Natural killer cell treated with Interleukin-12 subunit alpha and Interleukin-12 subunit beta and Interleukin-15 and Interleukin-18, amount 100 ng/mL, for 72 hours (primary cell): ENCODE measurements around the gene KCNG4. TPM values are rescaled to one million over a fixed set of nuclear protein-coding genes. Genes with fewer than 3 reads are reported as not detected.

Experiments used
- ATAC-seq, 2 donors: fragments of 150-1000 bp; cut with Tn5 transposase in 1 of 2; sonication (Bioruptor Pico), chemical (Tn5 transposase) in 1 of 2; 2 replicates each; pipeline ENCODE4 v1.10.0; 2021
- DNase-seq: peaks from one replicate; pipeline ENCODE4 v3.0.0; 2022; ENCODE audit warnings: low spot score
- H3K27ac Mint-ChIP-seq, 2 donors: 1 replicate in 1 of 2; 2 replicates in 1 of 2; pipeline ENCODE4 v1.8.0; 2022; ENCODE audit warnings: mixed read lengths in 2 of 2, mild to moderate bottlenecking in 1 of 2, moderate library complexity in 1 of 2
- H3K27me3 Mint-ChIP-seq, 2 donors: 1 replicate in 1 of 2; 2 replicates in 1 of 2; pipeline ENCODE4 v1.8.0; 2022; ENCODE audit warnings: mixed read lengths in 2 of 2
- H3K36me3 Mint-ChIP-seq: one replicate; pipeline ENCODE4 v1.8.0; 2022; ENCODE audit warnings: mixed read lengths
- H3K4me1 Mint-ChIP-seq, 2 donors: 1 replicate in 1 of 2; 2 replicates in 1 of 2; pipeline ENCODE4 v1.8.0; 2022; ENCODE audit warnings: low read depth in 2 of 2, mixed read lengths in 2 of 2, mild to moderate bottlenecking in 1 of 2
- H3K4me3 Mint-ChIP-seq: one replicate; pipeline ENCODE4 v1.8.0; 2022; ENCODE audit warnings: mixed read lengths
- H3K9me3 Mint-ChIP-seq: 2 replicates; pipeline ENCODE4 v1.8.0; 2022; ENCODE audit warnings: mixed read lengths
- total RNA-seq, 2 donors: library from RNA; stranded (reverse); gene quantifications; one replicate each; pipeline ENCODE4 v1.2.3, GENCODE V29; 2022

Gene KCNG4, protein sequence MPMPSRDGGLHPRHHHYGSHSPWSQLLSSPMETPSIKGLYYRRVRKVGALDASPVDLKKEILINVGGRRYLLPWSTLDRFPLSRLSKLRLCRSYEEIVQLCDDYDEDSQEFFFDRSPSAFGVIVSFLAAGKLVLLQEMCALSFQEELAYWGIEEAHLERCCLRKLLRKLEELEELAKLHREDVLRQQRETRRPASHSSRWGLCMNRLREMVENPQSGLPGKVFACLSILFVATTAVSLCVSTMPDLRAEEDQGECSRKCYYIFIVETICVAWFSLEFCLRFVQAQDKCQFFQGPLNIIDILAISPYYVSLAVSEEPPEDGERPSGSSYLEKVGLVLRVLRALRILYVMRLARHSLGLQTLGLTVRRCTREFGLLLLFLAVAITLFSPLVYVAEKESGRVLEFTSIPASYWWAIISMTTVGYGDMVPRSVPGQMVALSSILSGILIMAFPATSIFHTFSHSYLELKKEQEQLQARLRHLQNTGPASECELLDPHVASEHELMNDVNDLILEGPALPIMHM
- total RNA-seq, result not detected

GRCh38 chr16:84239909-84240308 is at the start of gene KCNG4:
TSS of gene KCNG4 (minus strand) at chr16:84240012. CDS start at chr16:84237485, 2,527 bp downstream.
- H3K4me1 Mint-ChIP-seq, result no peaks in the 10 kb centered on the region
- ATAC-seq (no peak), DNase-seq (no peak)
- no peak within 1 kb of the TSS for H3K4me3 Mint-ChIP-seq
- H3K9me3 Mint-ChIP-seq, result no peaks in the 10 kb centered on the region
- H3K27me3 Mint-ChIP-seq, result peaks cover 20 to 21% of the 10 kb centered on the region in 2 donors
- H3K27ac Mint-ChIP-seq, result no peak within 1 kb of the TSS
- no peaks in the 10 kb centered on the region for H3K36me3 Mint-ChIP-seq

DNA sequence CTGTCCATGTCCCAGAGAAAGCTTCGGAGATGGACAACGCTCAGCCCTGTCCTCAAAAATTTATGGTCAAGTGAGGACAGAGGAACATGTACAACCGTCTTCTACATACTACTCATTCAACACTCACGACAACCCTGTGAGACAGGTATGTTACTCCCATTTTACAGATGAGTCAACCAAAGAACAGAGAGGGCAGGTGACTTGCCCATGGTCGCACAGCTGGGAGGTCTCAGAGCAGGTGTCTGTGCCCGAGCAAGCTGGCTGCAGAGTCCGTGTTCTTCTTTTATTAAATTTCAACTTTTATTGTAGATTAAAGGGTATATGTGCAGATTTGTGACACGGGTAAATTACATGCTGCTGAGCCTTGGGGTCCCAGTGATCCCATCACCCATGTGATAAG is 49.1 kb upstream of the KCNG4 start:
- DNase-seq (no peak), ATAC-seq (no peak)
- Mint-ChIP-seq H3K4me1 (no peaks in the 10 kb centered on the region), H3K27me3 (peaks cover 18 to 37% of the 10 kb centered on the region in 2 donors), H3K36me3 (no peaks in the 10 kb centered on the region), H3K4me3 (no peak overlapping the region), H3K27ac (no peak overlapping the region), H3K9me3 (no peaks in the 10 kb centered on the region)

GRCh38 chr16:84286578-84287240 is 46.9 kb upstream of the KCNG4 start:
- DNase-seq (no peak), ATAC-seq (no peak)
- H3K4me3 Mint-ChIP-seq, result no peak overlapping the region
- H3K9me3 Mint-ChIP-seq, result no peaks in the 10 kb centered on the region
- H3K4me1 Mint-ChIP-seq, result peaks cover 0 to 2% of the 10 kb centered on the region in 2 donors
- H3K36me3 Mint-ChIP-seq, result no peaks in the 10 kb centered on the region
- peaks cover 19 to 34% of the 10 kb centered on the region in 2 donors for H3K27me3 Mint-ChIP-seq
- no peak overlapping the region for H3K27ac Mint-ChIP-seq

GRCh38 chr16:84284154-84284722 is 44.4 kb upstream of the KCNG4 start:
- Mint-ChIP-seq H3K4me1 (peaks cover 0 to 2% of the 10 kb centered on the region in 2 donors), H3K9me3 (no peaks in the 10 kb centered on the region), H3K4me3 (no peak overlapping the region), H3K27ac (no peak overlapping the region), H3K36me3 (no peaks in the 10 kb centered on the region), H3K27me3 (peaks cover 15 to 22% of the 10 kb centered on the region in 2 donors)
- no peak for DNase-seq
- ATAC-seq, result peak in 1 of 2 donors; percentile 6

DNA sequence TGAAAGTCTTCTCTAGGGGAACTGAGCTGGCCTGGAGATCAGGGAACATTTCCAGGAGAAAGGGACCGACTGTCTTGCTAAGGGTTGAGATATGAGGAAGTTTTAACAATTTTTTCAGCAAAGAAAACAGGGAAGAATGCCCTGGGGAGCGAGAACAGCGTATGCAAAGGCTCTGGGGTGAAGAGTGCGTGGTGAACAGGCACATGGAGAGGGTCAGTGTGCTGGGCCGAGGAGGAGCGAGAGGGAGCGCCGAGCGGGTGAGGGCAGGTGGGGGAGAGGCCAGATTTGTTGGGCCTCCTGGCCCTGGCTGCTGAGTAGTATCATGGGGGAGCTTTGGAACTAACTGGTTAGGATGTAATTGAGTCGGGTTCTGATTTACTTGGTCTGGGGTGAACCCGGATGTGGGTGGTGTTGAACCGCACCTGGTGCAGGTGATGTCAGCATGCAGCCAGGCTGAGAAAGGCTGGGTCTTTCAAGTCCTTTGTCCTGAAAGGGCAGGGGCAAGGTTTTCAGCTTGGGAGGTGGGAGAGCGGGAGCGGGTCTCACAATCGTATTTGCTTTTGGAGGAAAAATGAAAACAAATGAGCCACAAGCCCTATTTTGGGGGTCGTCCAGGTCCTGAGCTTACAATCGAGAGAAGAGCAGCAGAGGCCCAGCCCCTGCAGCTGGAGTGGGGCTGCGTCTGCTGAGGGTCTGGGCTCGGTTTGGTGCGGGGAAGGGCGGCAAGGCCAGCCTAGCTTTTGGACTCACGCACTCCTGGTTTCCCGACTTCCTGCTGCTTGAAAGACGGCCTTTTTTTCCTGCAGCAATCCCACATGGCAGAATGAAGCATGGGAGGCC is 43.7 kb upstream of the KCNG4 start:
- H3K36me3 Mint-ChIP-seq, result no peaks in the 10 kb centered on the region
- no peak for DNase-seq
- no peaks in the 10 kb centered on the region for H3K9me3 Mint-ChIP-seq
- peaks cover 13 to 19% of the 10 kb centered on the region in 2 donors for H3K27me3 Mint-ChIP-seq
- no peak overlapping the region for H3K4me3 Mint-ChIP-seq
- H3K4me1 Mint-ChIP-seq, result peaks cover 0 to 2% of the 10 kb centered on the region in 2 donors
- no peak overlapping the region for H3K27ac Mint-ChIP-seq
- ATAC-seq, result no peak

DNA sequence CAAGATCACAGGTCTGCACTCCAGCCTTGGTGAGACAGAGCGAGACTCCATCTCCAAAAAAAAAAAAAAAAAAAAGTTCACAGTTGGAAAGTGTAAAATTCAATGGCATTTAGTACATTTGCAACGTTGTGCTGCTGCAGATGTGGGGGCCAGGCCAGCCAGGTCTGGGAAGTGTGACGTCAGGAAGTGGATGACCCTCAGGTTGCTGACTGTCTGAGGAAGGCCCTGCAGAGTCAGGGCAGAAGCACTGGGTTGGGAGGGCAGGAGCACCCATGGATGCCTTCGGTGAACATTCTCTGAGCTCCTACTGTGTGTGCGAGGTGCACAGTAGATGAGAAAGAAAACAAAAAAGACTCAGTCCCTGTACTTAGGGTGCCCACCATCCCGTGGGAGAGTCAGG is 42.7 kb upstream of the KCNG4 start:
- Mint-ChIP-seq H3K27me3 (peaks cover 13 to 15% of the 10 kb centered on the region in 2 donors), H3K36me3 (no peaks in the 10 kb centered on the region), H3K27ac (no peak overlapping the region), H3K4me3 (no peak overlapping the region), H3K9me3 (no peaks in the 10 kb centered on the region), H3K4me1 (peaks cover 0 to 5% of the 10 kb centered on the region in 2 donors)
- no peak for ATAC-seq
- DNase-seq, result no peak

GRCh38 chr16:84281074-84281473 is 41.3 kb upstream of the KCNG4 start:
- Mint-ChIP-seq H3K27ac (no peak overlapping the region), H3K4me1 (peaks cover 0 to 5% of the 10 kb centered on the region in 2 donors), H3K9me3 (no peaks in the 10 kb centered on the region), H3K4me3 (no peak overlapping the region), H3K36me3 (no peaks in the 10 kb centered on the region), H3K27me3 (peaks cover 12 to 14% of the 10 kb centered on the region in 2 donors)
- no peak for ATAC-seq
- no peak for DNase-seq

- Mint-ChIP-seq H3K36me3 (no peaks in the 10 kb centered on the region), H3K27ac (no peak overlapping the region), H3K4me1 (peaks cover 0 to 5% of the 10 kb centered on the region in 2 donors), H3K4me3 (no peak overlapping the region), H3K9me3 (no peaks in the 10 kb centered on the region), H3K27me3 (peaks cover 13 to 16% of the 10 kb centered on the region in 2 donors)
- no peak for ATAC-seq
- DNase-seq, result no peak
Observed at GRCh38 chr16:84279881-84280280, 40.1 kb upstream of the KCNG4 start.

DNA sequence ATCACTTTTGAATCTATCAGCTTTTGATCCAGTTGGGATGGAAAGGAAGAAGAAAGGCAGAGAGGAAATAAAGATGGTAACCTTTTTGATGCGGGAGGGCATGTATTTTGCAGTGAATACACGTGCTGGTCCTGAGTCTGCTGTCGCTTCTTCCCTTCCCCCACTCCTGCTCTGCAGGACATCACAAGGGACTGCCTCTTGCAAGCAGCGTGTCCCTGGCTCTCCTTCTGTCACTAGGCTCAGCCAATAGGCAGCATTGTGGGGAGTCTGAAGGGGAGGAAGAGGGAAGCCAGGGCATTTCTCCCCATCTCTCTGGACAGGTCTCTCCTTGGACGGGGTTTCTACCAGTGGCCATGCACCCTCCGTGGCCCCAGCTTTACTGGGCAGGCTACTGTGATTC is 39.2 kb upstream of the KCNG4 start:
- ATAC-seq (peak in 1 of 2 donors; percentile 30), DNase-seq (no peak)
- peaks cover 0 to 5% of the 10 kb centered on the region in 2 donors for H3K4me1 Mint-ChIP-seq
- H3K27me3 Mint-ChIP-seq, result peaks cover 13 to 16% of the 10 kb centered on the region in 2 donors
- H3K4me3 Mint-ChIP-seq, result no peak overlapping the region
- H3K9me3 Mint-ChIP-seq, result no peaks in the 10 kb centered on the region
- H3K36me3 Mint-ChIP-seq, result no peaks in the 10 kb centered on the region
- no peak overlapping the region for H3K27ac Mint-ChIP-seq

DNA sequence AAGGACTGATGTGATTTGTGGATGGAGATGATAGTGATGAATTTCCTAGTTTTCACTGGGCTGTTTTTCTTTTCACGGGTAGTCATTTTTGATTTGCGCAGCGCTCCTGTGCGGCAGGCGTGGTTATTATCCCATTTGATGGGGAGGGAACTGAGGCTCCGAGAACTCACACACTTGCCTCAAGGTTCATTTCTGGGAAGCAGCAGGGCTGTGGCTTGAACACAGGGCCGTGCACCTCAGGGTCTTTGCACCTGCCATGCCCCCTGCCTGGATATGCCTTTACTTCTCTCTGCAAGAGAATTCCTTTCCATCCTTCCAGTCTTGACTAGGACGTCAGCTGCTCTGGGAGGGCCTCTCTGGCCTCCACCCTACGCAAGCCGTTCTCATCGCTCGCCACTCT is 38.5 kb upstream of the KCNG4 start:
- Mint-ChIP-seq H3K27ac (no peak overlapping the region), H3K4me3 (no peak overlapping the region), H3K27me3 (peaks cover 10 to 16% of the 10 kb centered on the region in 2 donors), H3K9me3 (no peaks in the 10 kb centered on the region), H3K36me3 (no peaks in the 10 kb centered on the region), H3K4me1 (peaks cover 0 to 3% of the 10 kb centered on the region in 2 donors)
- DNase-seq (no peak), ATAC-seq (no peak)

- no peak for DNase-seq
- H3K4me3 Mint-ChIP-seq, result no peak overlapping the region
- no peak overlapping the region for H3K27ac Mint-ChIP-seq
- no peaks in the 10 kb centered on the region for H3K36me3 Mint-ChIP-seq
- ATAC-seq, result peak; percentile 51 to 64
- peaks cover 7 to 16% of the 10 kb centered on the region in 2 donors for H3K27me3 Mint-ChIP-seq
- H3K9me3 Mint-ChIP-seq, result no peaks in the 10 kb centered on the region
- H3K4me1 Mint-ChIP-seq, result peaks cover 0 to 3% of the 10 kb centered on the region in 2 donors
Observed at GRCh38 chr16:84277244-84277823, 37.5 kb upstream of the KCNG4 start.

DNA sequence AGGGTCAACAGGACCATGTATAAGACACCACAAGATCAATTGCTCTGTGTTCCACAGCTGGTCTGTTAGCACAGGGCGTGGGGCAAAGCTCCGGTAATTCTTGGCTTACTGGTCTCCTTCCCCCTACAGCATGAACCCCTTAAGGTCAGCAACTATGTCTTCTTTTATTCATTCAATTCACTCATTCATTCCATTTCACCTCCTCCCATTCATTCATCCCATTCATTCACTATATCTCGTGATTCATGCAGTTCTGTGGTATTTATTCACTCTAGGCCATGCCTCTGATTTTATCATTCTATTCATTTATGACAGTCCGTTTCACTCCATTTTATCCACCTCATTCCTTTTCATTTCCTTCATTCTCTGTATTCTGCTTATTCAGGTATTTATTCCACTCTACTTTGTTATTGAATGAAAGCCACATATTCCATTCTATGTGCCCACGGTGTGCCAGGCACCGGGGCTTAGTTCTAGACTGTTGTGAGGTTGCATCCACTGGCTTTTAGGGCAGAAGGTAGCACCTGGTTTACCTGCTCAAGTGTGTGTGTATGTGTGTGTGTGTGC is 35.9 kb upstream of the KCNG4 start:
- no peaks in the 10 kb centered on the region for H3K9me3 Mint-ChIP-seq
- H3K4me3 Mint-ChIP-seq, result no peak overlapping the region
- ATAC-seq (no peak), DNase-seq (no peak)
- no peaks in the 10 kb centered on the region for H3K36me3 Mint-ChIP-seq
- no peak overlapping the region for H3K27ac Mint-ChIP-seq
- H3K27me3 Mint-ChIP-seq, result peaks cover 7 to 16% of the 10 kb centered on the region in 2 donors
- H3K4me1 Mint-ChIP-seq, result peaks cover 0 to 3% of the 10 kb centered on the region in 2 donors
